ENCODE results near the gene SOX12. TPM values are rescaled to one million over a fixed set of nuclear protein-coding genes. Genes with fewer than 3 reads are reported as not detected.

The SOX12 gene
- total RNA-seq, 1 experiment from 2014 or later = 14.7 TPM

GRCh38 chr20:297925-298775 is 27.2 kb upstream of the SOX12 start:
- H3K36me3 Mint-ChIP-seq (ENCODE audit: insufficient read depth, unreplicated experiment) = peaks cover 32% of the 10 kb centered on the region
- ChIA-PET POLR2A (interaction anchor here (0.5 to 2.9 kb wide), 3 partner anchors 26 to 42 kb away, joined by 4 to 12 read pairs (median 5); partner anchors contain the start of gene SOX12), CTCF (interaction anchor here (0.7 to 1.2 kb wide), 3 partner anchors 13 to 33 kb away, joined by 3 to 6 read pairs (median 6); no protein-coding TSS in a partner anchor)
- peaks cover 4% of the 10 kb centered on the region for H3K36me3 ChIP-seq (ENCODE audit: control insufficient read depth, insufficient read depth, low read length)
- H3K4me3 Mint-ChIP-seq (ENCODE audit: unreplicated experiment) = peak overlapping the region; percentile 95
- intact Hi-C loops (cut with micrococcal nuclease; ENCODE audit: unreplicated experiment) = loop anchor here (1.0 kb wide), 1 partner anchor 27 kb away; the partner anchor contains the start of gene SOX12
- peak; percentile 63 to 71 for DNase-seq
- no peaks in the 10 kb centered on the region for H3K9me3 Mint-ChIP-seq (ENCODE audit: unreplicated experiment)
- no peak for TF ChIP-seq CTCF (IDR thresholded peaks at IDR 0.05; ENCODE audit: insufficient read depth in 1 of 2, low read depth in 1 of 2, low read length in 1 of 2, severe bottlenecking in 1 of 2, unreplicated experiment in 1 of 2)
- no TSS peak for BruUV-seq (replicated peaks)
- peaks cover 13% of the 10 kb centered on the region for H3K4me1 Mint-ChIP-seq (ENCODE audit: low read depth, unreplicated experiment)
- H3K27ac Mint-ChIP-seq (ENCODE audit: unreplicated experiment) = peak overlapping the region; percentile 99
- no peaks in the 10 kb centered on the region for H3K27me3 Mint-ChIP-seq (ENCODE audit: insufficient read depth, unreplicated experiment)
- H3K4me3 ChIP-seq (ENCODE audit: low read depth, low read length) = peak overlapping the region; percentile 64
- H3K9me3 ChIP-seq = no peaks in the 10 kb centered on the region
- peaks cover 19% of the 10 kb centered on the region; the same call in 1 of the 2 replicates for H3K4me1 ChIP-seq
- no peaks in the 10 kb centered on the region for H3K27me3 ChIP-seq (replicated peaks; ENCODE audit: control insufficient read depth, insufficient read depth, low read length)

- ChIA-PET POLR2A (interaction anchor here (0.5 to 2.9 kb wide), 2 partner anchors 26 to 41 kb away, joined by 5 to 12 read pairs; partner anchors contain the start of gene SOX12), CTCF (interaction anchor here (1.2 kb wide), 1 partner anchor 32 kb away, joined by 3 read pairs; no protein-coding TSS in a partner anchor)
- Mint-ChIP-seq H3K36me3 (ENCODE audit: insufficient read depth, unreplicated experiment) (peaks cover 32% of the 10 kb centered on the region), H3K9me3 (ENCODE audit: unreplicated experiment) (no peaks in the 10 kb centered on the region), H3K27me3 (ENCODE audit: insufficient read depth, unreplicated experiment) (no peaks in the 10 kb centered on the region), H3K4me3 (ENCODE audit: unreplicated experiment) (peak overlapping the region; percentile 95), H3K4me1 (ENCODE audit: low read depth, unreplicated experiment) (peaks cover 13% of the 10 kb centered on the region), H3K27ac (ENCODE audit: unreplicated experiment) (peak overlapping the region; percentile 99)
- no TSS peak for BruUV-seq (replicated peaks)
- DNase-seq = no peak
- no peaks in the 10 kb centered on the region for H3K9me3 ChIP-seq
- H3K4me3 ChIP-seq (ENCODE audit: low read depth, low read length) = peak overlapping the region; percentile 64
- peaks cover 4% of the 10 kb centered on the region for H3K36me3 ChIP-seq (ENCODE audit: control insufficient read depth, insufficient read depth, low read length)
- peaks cover 19% of the 10 kb centered on the region; the same call in 1 of the 2 replicates for H3K4me1 ChIP-seq
- intact Hi-C loops (cut with micrococcal nuclease; ENCODE audit: unreplicated experiment) = no loop called here
- no peaks in the 10 kb centered on the region for H3K27me3 ChIP-seq (replicated peaks; ENCODE audit: control insufficient read depth, insufficient read depth, low read length)
- no peak for TF ChIP-seq CTCF (IDR thresholded peaks at IDR 0.05; ENCODE audit: insufficient read depth in 1 of 2, low read depth in 1 of 2, low read length in 1 of 2, severe bottlenecking in 1 of 2, unreplicated experiment in 1 of 2)
Measured at GRCh38 chr20:298776-299391, 26.5 kb upstream of the SOX12 start.

- TF ChIP-seq CTCF (IDR thresholded peaks at IDR 0.05; ENCODE audit: insufficient read depth in 1 of 2, low read depth in 1 of 2, low read length in 1 of 2, severe bottlenecking in 1 of 2, unreplicated experiment in 1 of 2) = no peak
- Mint-ChIP-seq H3K36me3 (ENCODE audit: insufficient read depth, unreplicated experiment) (peaks cover 32% of the 10 kb centered on the region), H3K4me1 (ENCODE audit: low read depth, unreplicated experiment) (peaks cover 13% of the 10 kb centered on the region), H3K27ac (ENCODE audit: unreplicated experiment) (no peak overlapping the region), H3K27me3 (ENCODE audit: insufficient read depth, unreplicated experiment) (no peaks in the 10 kb centered on the region), H3K9me3 (ENCODE audit: unreplicated experiment) (no peaks in the 10 kb centered on the region), H3K4me3 (ENCODE audit: unreplicated experiment) (peak overlapping the region; percentile 95)
- intact Hi-C loops (cut with micrococcal nuclease; ENCODE audit: unreplicated experiment) = no loop called here
- no peaks in the 10 kb centered on the region for H3K9me3 ChIP-seq
- CTCF ChIA-PET = no interaction called here
- DNase-seq = no peak
- peaks cover 19% of the 10 kb centered on the region; the same call in 1 of the 2 replicates for H3K4me1 ChIP-seq
- no TSS peak for BruUV-seq (replicated peaks)
- no peaks in the 10 kb centered on the region for H3K27me3 ChIP-seq (replicated peaks; ENCODE audit: control insufficient read depth, insufficient read depth, low read length)
- POLR2A ChIA-PET = no interaction called here
- peaks cover 4% of the 10 kb centered on the region for H3K36me3 ChIP-seq (ENCODE audit: control insufficient read depth, insufficient read depth, low read length)
- no peak overlapping the region for H3K4me3 ChIP-seq (ENCODE audit: low read depth, low read length)
Measured at GRCh38 chr20:300345-300990, 24.9 kb upstream of the SOX12 start.

Measured in Caco-2 (cell line).